OCI-LY1 (cell line): ENCODE results near the gene YLPM1.

Source experiments
- H2AFZ ChIP-seq: fragments of 200-600 bp; sonication (generic), shearing (Covaris generic); 2 replicates; pipeline ENCODE4 v1.6.0; 2014; ENCODE audit warnings: antibody characterized with exemption, mild to moderate bottlenecking, low read length
- H3F3A ChIP-seq: fragments of 200-600 bp; sonication (generic), shearing (Covaris generic); 2 replicates; pipeline ENCODE4 v1.6.0; 2014; ENCODE audit warnings: mild to moderate bottlenecking, antibody characterized with exemption, low read length, moderate library complexity; ENCODE audit not compliant: insufficient read depth
- H3K27ac ChIP-seq: fragments of 200-600 bp; sonication (generic); 2 replicates; pipeline ENCODE4 v1.5.1; 2014; ENCODE audit warnings: low read length, mixed run types, mild to moderate bottlenecking, low read depth; ENCODE audit not compliant: poor library complexity, severe bottlenecking
- H3K27me3 ChIP-seq: fragments of 200-600 bp; sonication (generic); 2 replicates; pipeline ENCODE4 v1.6.0; 2014; ENCODE audit warnings: antibody characterized with exemption, mild to moderate bottlenecking, low read length, moderate library complexity; ENCODE audit not compliant: insufficient read depth
- H3K36me3 ChIP-seq: fragments of 200-600 bp; sonication (generic); 2 replicates; pipeline ENCODE4 v1.6.1; 2014; ENCODE audit warnings: mild to moderate bottlenecking, antibody characterized with exemption, low read length, moderate library complexity, mixed read lengths; ENCODE audit not compliant: insufficient read depth
- H3K4me1 ChIP-seq: fragments of 200-600 bp; sonication (generic); 2 replicates; pipeline ENCODE4 v1.5.1; 2014; ENCODE audit warnings: mild to moderate bottlenecking, low read length, moderate library complexity; ENCODE audit not compliant: insufficient read depth, severe bottlenecking
- H3K4me2 ChIP-seq: fragments of 200-600 bp; sonication (generic), shearing (Covaris generic); 2 replicates; pipeline ENCODE4 v1.6.1; 2014; ENCODE audit warnings: low read length
- H3K4me3 ChIP-seq: fragments of 200-600 bp; sonication (generic); 2 replicates; pipeline ENCODE4 v1.5.1; 2014; ENCODE audit warnings: low read length, low read depth, mild to moderate bottlenecking, mixed read lengths; ENCODE audit not compliant: poor library complexity, severe bottlenecking
- H3K79me2 ChIP-seq: fragments of 200-600 bp; shearing (Covaris generic); 2 replicates; pipeline ENCODE4 v1.6.1; 2016; ENCODE audit warnings: mixed run types, low read length, mixed read lengths; ENCODE audit not compliant: insufficient read depth
- H3K9ac ChIP-seq: fragments of 200-600 bp; sonication (generic), shearing (Covaris generic); 2 replicates; pipeline ENCODE4 v1.6.1; 2014; ENCODE audit warnings: mild to moderate bottlenecking, low read length, mixed read lengths
- H3K9me2 ChIP-seq: fragments of 200-600 bp; sonication (generic), shearing (Covaris generic); 2 replicates; pipeline ENCODE4 v1.6.1; 2014; ENCODE audit warnings: low read depth, mild to moderate bottlenecking, low read length, mixed read lengths
- H3K9me3 ChIP-seq: fragments of 200-600 bp; shearing (Covaris generic); 2 replicates; pipeline ENCODE4 v1.6.1; 2014; ENCODE audit warnings: low read length, mixed read lengths
- H4K20me1 ChIP-seq: fragments of 200-600 bp; sonication (generic), shearing (Covaris generic); 2 replicates; pipeline ENCODE4 v1.6.0; 2016; ENCODE audit warnings: mild to moderate bottlenecking, low read length; ENCODE audit not compliant: insufficient read depth
- CTCF ChIP-seq: fragments of 200-600 bp; sonication (generic), shearing (Covaris generic); IDR thresholded peaks from 2 replicates; pipeline ENCODE4 v1.5.1; 2017; ENCODE audit warnings: mild to moderate bottlenecking, antibody characterized with exemption, low read length, moderate library complexity, mixed read lengths
- EZH2 ChIP-seq: fragments of 200-600 bp; sonication (generic), shearing (Covaris generic); IDR thresholded peaks from 2 replicates; pipeline ENCODE4 v1.8.0; 2017; ENCODE audit warnings: borderline replicate concordance, mixed run types, mild to moderate bottlenecking, antibody characterized with exemption, low read length, moderate library complexity, mixed read lengths

The YLPM1 gene

DNA sequence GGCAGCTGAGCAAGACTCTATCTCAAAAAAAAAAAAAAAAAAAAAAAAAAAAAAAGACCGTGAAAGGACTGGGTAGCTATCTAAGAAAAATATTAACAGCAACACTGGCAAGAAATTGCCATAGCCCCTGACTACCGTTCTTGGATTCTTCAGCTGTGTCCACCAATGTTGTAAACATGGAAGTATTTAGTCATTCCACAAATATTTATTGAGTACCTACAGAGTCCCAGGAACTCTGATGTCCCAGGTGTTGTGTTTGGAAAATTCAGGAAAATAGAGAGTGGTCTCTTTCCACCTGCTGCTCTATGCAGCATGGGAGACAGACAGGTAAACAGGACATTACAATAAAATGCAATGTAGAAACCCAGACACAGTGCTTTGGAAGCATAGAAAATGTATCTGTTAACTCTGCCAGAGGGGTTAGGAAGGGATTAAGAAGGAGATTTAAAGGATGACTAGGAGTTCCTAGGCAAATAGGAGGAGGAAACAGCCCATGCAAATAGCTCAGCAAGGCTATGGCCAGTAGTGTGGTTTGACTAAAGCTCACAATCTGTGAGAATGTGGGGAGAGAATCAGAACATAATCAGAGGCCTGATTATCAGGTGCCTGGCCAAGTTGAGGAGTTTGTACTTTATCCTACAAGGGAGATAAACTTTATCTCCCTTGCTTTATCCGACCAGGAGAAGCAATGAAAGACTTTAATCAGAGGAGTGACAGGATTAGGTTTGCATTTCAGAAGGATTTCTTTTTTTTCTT lies 116.5 kb downstream of the YLPM1 start:
- Histone ChIP-seq H3K4me3 (no peak overlapping the region), H3K79me2 (peaks cover 25% of the 10 kb centered on the region), H3K27me3 (no peaks in the 10 kb centered on the region), H3K36me3 (peaks cover 11% of the 10 kb centered on the region; the same call in 1 of the 2 replicates), H3K9me3 (no peaks in the 10 kb centered on the region), H3K9ac (no peak overlapping the region), H3K27ac (no peak overlapping the region), H3K9me2 (no peaks in the 10 kb centered on the region), H3K4me2 (no peak overlapping the region), H2AFZ (no peak overlapping the region), H3K4me1 (peaks cover 31% of the 10 kb centered on the region), H3F3A (no peaks in the 10 kb centered on the region), H4K20me1 (0 out of 2 replicates have a peak, but pooled peaks cover 7% of the 10 kb centered on the region)
- no peak for TF ChIP-seq EZH2
- no peak for TF ChIP-seq CTCF

GRCh38 chr14:74881431-74882102 lies 118.5 kb downstream of the YLPM1 start, which contains the start of gene DLST:
TSS of gene DLST (plus strand) at chr14:74881916. CDS start at chr14:74881954, 38 bp downstream.
- no peaks in the 10 kb centered on the region for H3K9me3 ChIP-seq
- no peaks in the 10 kb centered on the region for H3K27me3 ChIP-seq
- no peak for TF ChIP-seq EZH2
- peaks cover 30% of the 10 kb centered on the region for H3K4me1 ChIP-seq
- peak within 1 kb of the TSS; percentile 95 for H3K4me2 ChIP-seq
- no peaks in the 10 kb centered on the region for H3F3A ChIP-seq
- H3K36me3 ChIP-seq: peaks cover 28% of the 10 kb centered on the region; the same call in 1 of the 2 replicates
- no peaks in the 10 kb centered on the region for H3K9me2 ChIP-seq
- H3K27ac ChIP-seq: peak within 1 kb of the TSS; percentile 52
- peaks cover 45% of the 10 kb centered on the region for H3K79me2 ChIP-seq
- H4K20me1 ChIP-seq: 0 out of 2 replicates have a peak, but pooled peaks cover 7% of the 10 kb centered on the region
- peak within 1 kb of the TSS; percentile 88 for H3K9ac ChIP-seq
- H3K4me3 ChIP-seq: peak within 1 kb of the TSS; percentile 93
- H2AFZ ChIP-seq: peak within 1 kb of the TSS; percentile 53

GRCh38 chr14:74882103-74882920 lies 119.2 kb downstream of the YLPM1 start:
- peak overlapping the region; percentile 95 for H3K4me2 ChIP-seq
- H4K20me1 ChIP-seq: 0 out of 2 replicates have a peak, but pooled peaks cover 7% of the 10 kb centered on the region
- no peaks in the 10 kb centered on the region for H3F3A ChIP-seq
- H3K9me2 ChIP-seq: no peaks in the 10 kb centered on the region
- peak overlapping the region; percentile 52 for H3K27ac ChIP-seq
- H3K79me2 ChIP-seq: peaks cover 52% of the 10 kb centered on the region
- peaks cover 30% of the 10 kb centered on the region for H3K4me1 ChIP-seq
- H3K9ac ChIP-seq: peak overlapping the region; percentile 88
- no peak for TF ChIP-seq CTCF
- TF ChIP-seq EZH2: no peak
- peak overlapping the region; percentile 93 for H3K4me3 ChIP-seq
- no peak overlapping the region for H2AFZ ChIP-seq
- peaks cover 35% of the 10 kb centered on the region; the same call in 1 of the 2 replicates for H3K36me3 ChIP-seq
- no peaks in the 10 kb centered on the region for H3K27me3 ChIP-seq
- no peaks in the 10 kb centered on the region for H3K9me3 ChIP-seq
